GM18909 (cell line): ENCODE data around the gene TPST2.

Experiments used
- ATAC-seq: cut with Tn5 transposase; IDR thresholded peaks from one replicate; pipeline ENCODE4 v1.9.1; 2021; ENCODE audit warnings: mild to moderate bottlenecking; ENCODE audit not compliant: unreplicated experiment, poor library complexity

Gene TPST2

GRCh38 chr22:26612652-26613051 is 22.7 kb upstream of the TPST2 start:
- no peak for ATAC-seq

- no peak for ATAC-seq
These were observed 21.1 kb upstream of the TPST2 start for GRCh38 chr22:26610996-26611395.

- ATAC-seq: peak; percentile 75
These were observed 20.4 kb upstream of the TPST2 start for GRCh38 chr22:26610072-26610958.

- no peak for ATAC-seq
These were observed 19.4 kb upstream of the TPST2 start for GRCh38 chr22:26609287-26609686.

- no peak for ATAC-seq
These were observed 18.2 kb upstream of the TPST2 start for GRCh38 chr22:26608129-26608528.

GRCh38 chr22:26606611-26607010 is 16.7 kb upstream of the TPST2 start:
- no peak for ATAC-seq

GRCh38 chr22:26604368-26604767 is 14.4 kb upstream of the TPST2 start:
- ATAC-seq: no peak

GRCh38 chr22:26602127-26602526 is 12.2 kb upstream of the TPST2 start:
- ATAC-seq: no peak

GRCh38 chr22:26601726-26602125 is 11.8 kb upstream of the TPST2 start:
- ATAC-seq: no peak

GRCh38 chr22:26599505-26599904 is 9.6 kb upstream of the TPST2 start:
- no peak for ATAC-seq

- ATAC-seq: no peak
These were observed 7.5 kb upstream of the TPST2 start for GRCh38 chr22:26597480-26597879.

- ATAC-seq: no peak
These were observed 7.1 kb upstream of the TPST2 start for GRCh38 chr22:26597026-26597425.

- no peak for ATAC-seq
These were observed 3.8 kb upstream of the TPST2 start for GRCh38 chr22:26593763-26594162.

GRCh38 chr22:26592421-26592891 is 2.5 kb upstream of the TPST2 start:
- peak; percentile 68 for ATAC-seq

- ATAC-seq: no peak
These were observed 526 bp downstream of the TPST2 start for GRCh38 chr22:26589367-26589844.

- ATAC-seq: no peak
These were observed 1.1 kb downstream of the TPST2 start for GRCh38 chr22:26588729-26589366.

- no peak for ATAC-seq
These were observed 1.8 kb downstream of the TPST2 start for GRCh38 chr22:26587991-26588613.

GRCh38 chr22:26586556-26587325 is 3.2 kb downstream of the TPST2 start:
- no peak for ATAC-seq

GRCh38 chr22:26585104-26585790 is 4.7 kb downstream of the TPST2 start:
- ATAC-seq: no peak

GRCh38 chr22:26584010-26584409 is 5.9 kb downstream of the TPST2 start:
- no peak for ATAC-seq
